ENCODE results near the gene FNIP1.
"Not testable (repeated sequence)": the region's sequence is repeated elsewhere in the genome, so short reads cannot be mapped to it uniquely, and the experiment has no call there.

Gene FNIP1

GRCh38 chr5:131595088-131596033 is 201.5 kb downstream of the FNIP1 start:
- DNase-seq: no peak

GRCh38 chr5:131593921-131594320 is 202.9 kb downstream of the FNIP1 start:
- DNase-seq: no peak

GRCh38 chr5:131593436-131593835 is 203.4 kb downstream of the FNIP1 start:
- not testable (repeated sequence) for DNase-seq

All from AML-193 (cell line).